ENCODE data around the gene ROBO1. TPM values are rescaled to one million over a fixed set of nuclear protein-coding genes. Genes with fewer than 3 reads are reported as not detected.

ROBO1 gene
- total RNA-seq, 6 experiments from 2014 or later, result 1.1 to 7.2 (median 4.3) TPM

GRCh38 chr3:78907367-78907766 lies 860.4 kb downstream of the ROBO1 start:
- TF ChIP-seq POLR2A (IDR thresholded peaks at IDR 0.05), result no peak
- TF ChIP-seq CTCF (IDR thresholded peaks at IDR 0.05), result no peak
- 71% methylated on average over 1 of the region's 2 CpGs for WGBS (ENCODE audit: insufficient coverage, low coverage, low lambda C conversion rate, missing lambda C conversion rate)
- H3K36me3 ChIP-seq, result no peaks in the 10 kb centered on the region
- H3K27me3 ChIP-seq, result no peaks in the 10 kb centered on the region
- no peak overlapping the region for H3K4me3 ChIP-seq
- H3K27ac ChIP-seq, result no peak overlapping the region
- no peaks in the 10 kb centered on the region for H3K4me1 ChIP-seq
- DNase-seq (no peak), ATAC-seq (no peak)
- no peaks in the 10 kb centered on the region for H3K9me3 ChIP-seq
- intact Hi-C loops (cut with DNase I), result no loop called here

- intact Hi-C loops (cut with DNase I), result no loop called here
- DNase-seq, result no peak
Observed at GRCh38 chr3:78906930-78907329, 860.9 kb downstream of the ROBO1 start.

GRCh38 chr3:78906245-78906644 lies 861.6 kb downstream of the ROBO1 start:
- intact Hi-C loops (cut with DNase I), result no loop called here
- Histone ChIP-seq H3K4me1 (no peaks in the 10 kb centered on the region), H3K36me3 (no peaks in the 10 kb centered on the region), H3K27me3 (no peaks in the 10 kb centered on the region), H3K4me3 (no peak overlapping the region), H3K9me3 (no peaks in the 10 kb centered on the region), H3K27ac (no peak overlapping the region)
- TF ChIP-seq POLR2A (IDR thresholded peaks at IDR 0.05) (no peak), CTCF (IDR thresholded peaks at IDR 0.05) (no peak)
- DNase-seq (no peak), ATAC-seq (no peak)

More at GRCh38 chr3:78906930-78907329, 860.9 kb downstream of the ROBO1 start:
- no peaks in the 10 kb centered on the region for H3K36me3 ChIP-seq
- no peaks in the 10 kb centered on the region for H3K27me3 ChIP-seq
- no peaks in the 10 kb centered on the region for H3K9me3 ChIP-seq
- no peaks in the 10 kb centered on the region for H3K4me1 ChIP-seq
- TF ChIP-seq POLR2A (IDR thresholded peaks at IDR 0.05), result no peak
- TF ChIP-seq CTCF (IDR thresholded peaks at IDR 0.05), result no peak
- ATAC-seq, result no peak
- WGBS (ENCODE audit: insufficient coverage, low coverage, low lambda C conversion rate, missing lambda C conversion rate), result 86% methylated on average over 1 of the region's 1 CpG
- H3K4me3 ChIP-seq, result no peak overlapping the region
- no peak overlapping the region for H3K27ac ChIP-seq

- Histone ChIP-seq H3K27ac (no peak overlapping the region), H3K36me3 (no peaks in the 10 kb centered on the region), H3K4me3 (no peak overlapping the region), H3K9me3 (no peaks in the 10 kb centered on the region), H3K27me3 (no peaks in the 10 kb centered on the region), H3K4me1 (no peaks in the 10 kb centered on the region)
- ATAC-seq (no peak), DNase-seq (no peak)
- TF ChIP-seq POLR2A (IDR thresholded peaks at IDR 0.05), result no peak
- no peak for TF ChIP-seq CTCF (IDR thresholded peaks at IDR 0.05)
- intact Hi-C loops (cut with DNase I), result no loop called here
- WGBS (ENCODE audit: insufficient coverage, low coverage, low lambda C conversion rate, missing lambda C conversion rate), result 84% methylated on average over 3 of the region's 3 CpGs
Observed at GRCh38 chr3:78905700-78906099, 862.1 kb downstream of the ROBO1 start.

- Histone ChIP-seq H3K4me1 (no peaks in the 10 kb centered on the region), H3K9me3 (no peaks in the 10 kb centered on the region), H3K4me3 (no peak overlapping the region), H3K27ac (no peak overlapping the region), H3K36me3 (no peaks in the 10 kb centered on the region), H3K27me3 (no peaks in the 10 kb centered on the region)
- ATAC-seq (no peak), DNase-seq (no peak)
- intact Hi-C loops (cut with DNase I), result no loop called here
- 88% methylated on average over 1 of the region's 1 CpG for WGBS (ENCODE audit: insufficient coverage, low coverage, low lambda C conversion rate, missing lambda C conversion rate)
- TF ChIP-seq POLR2A (IDR thresholded peaks at IDR 0.05), result no peak
- TF ChIP-seq CTCF (IDR thresholded peaks at IDR 0.05), result no peak
Observed at GRCh38 chr3:78901544-78901943, 866.3 kb downstream of the ROBO1 start.

Measured in right lobe of liver (tissue), 6 donors.